Hindlimb muscle (tissue), 1 donor: ENCODE measurements around the gene PRH1. TPM values are rescaled to one million over a fixed set of nuclear protein-coding genes. Genes with fewer than 3 reads are reported as not detected.

Source experiments
- DNase-seq: peaks from one replicate; pipeline ENCODE4 v3.0.0-alpha.2; 2013
- polyA plus RNA-seq: library from polyadenylated mRNA; unstranded; fragments of 120-200 nt; gene quantifications from one replicate; pipeline ENCODE4 v1.2.1, GENCODE V29; 2013; ENCODE audit not compliant: insufficient read length

The PRH1 gene
- polyA plus RNA-seq, 1 donor = 8.8 TPM

GRCh38 chr12:10838461-10838860 is 45.6 kb downstream of the PRH1 start:
- no peak for DNase-seq

Other genes with a start within 250 kb of the PRH1 start
- not detected for gene STYK1, start 210.2 kb downstream of the PRH1 start, polyA plus RNA-seq
- gene YBX3, start 160.9 kb downstream of the PRH1 start, polyA plus RNA-seq = 1,103 TPM
- gene TAS2R7, start 81.6 kb downstream of the PRH1 start, polyA plus RNA-seq = not detected
- not detected for gene TAS2R8, start 77.0 kb downstream of the PRH1 start, polyA plus RNA-seq
- not detected for gene TAS2R9, start 74.1 kb downstream of the PRH1 start, polyA plus RNA-seq
- 0.50 TPM for gene TAS2R10, start 57.9 kb downstream of the PRH1 start, polyA plus RNA-seq
- gene PRR4, start 34.8 kb downstream of the PRH1 start, polyA plus RNA-seq = 4.1 TPM
- not detected for gene TAS2R13, start 25.3 kb upstream of the PRH1 start, polyA plus RNA-seq
- not detected for gene PRH2, start 45.0 kb upstream of the PRH1 start, polyA plus RNA-seq
- 2.5 TPM for gene TAS2R14, start 55.0 kb upstream of the PRH1 start, polyA plus RNA-seq
- not detected for gene TAS2R50, start 102.7 kb upstream of the PRH1 start, polyA plus RNA-seq
- gene TAS2R20, start 114.0 kb upstream of the PRH1 start, polyA plus RNA-seq = 1.3 TPM
- 1.3 TPM for gene TAS2R19, start 138.4 kb upstream of the PRH1 start, polyA plus RNA-seq
- 0.90 TPM for gene TAS2R31, start 147.2 kb upstream of the PRH1 start, polyA plus RNA-seq
- not detected for gene TAS2R46, start 178.0 kb upstream of the PRH1 start, polyA plus RNA-seq
- 0.27 TPM for gene TAS2R43, start 208.1 kb upstream of the PRH1 start, polyA plus RNA-seq